HG03066 (cell line): ENCODE measurements around the gene TBC1D16.

Source experiments
- ATAC-seq: cut with Tn5 transposase; IDR thresholded peaks from one replicate; pipeline ENCODE4 v1.9.1; 2021; ENCODE audit warnings: low read depth; ENCODE audit not compliant: unreplicated experiment

The TBC1D16 gene

GRCh38 chr17:80026359-80027042, 9.2 kb downstream of the TBC1D16 start:
- no peak for ATAC-seq

- ATAC-seq, result no peak
These were observed 9.9 kb downstream of the TBC1D16 start for GRCh38 chr17:80025796-80026195.

- ATAC-seq, result no peak
These were observed 10.5 kb downstream of the TBC1D16 start for GRCh38 chr17:80025140-80025539.

- ATAC-seq, result no peak
These were observed 11.3 kb downstream of the TBC1D16 start for GRCh38 chr17:80024206-80024972.

- no peak for ATAC-seq
These were observed 12.0 kb downstream of the TBC1D16 start for GRCh38 chr17:80023481-80024205.

GRCh38 chr17:80021600-80021999, 14.1 kb downstream of the TBC1D16 start:
- ATAC-seq, result no peak

GRCh38 chr17:80018917-80019651, 16.6 kb downstream of the TBC1D16 start:
- ATAC-seq, result no peak

- no peak for ATAC-seq
These were observed 18.3 kb downstream of the TBC1D16 start for GRCh38 chr17:80017226-80018010.

- ATAC-seq, result no peak
These were observed 22.6 kb downstream of the TBC1D16 start for GRCh38 chr17:80012765-80013741.

GRCh38 chr17:80011989-80012555, 23.6 kb downstream of the TBC1D16 start:
- ATAC-seq, result no peak

- ATAC-seq, result no peak
These were observed 25.3 kb downstream of the TBC1D16 start for GRCh38 chr17:80010283-80010858.

- ATAC-seq, result no peak
These were observed 26.0 kb downstream of the TBC1D16 start for GRCh38 chr17:80009391-80010282.

- ATAC-seq, result no peak
These were observed 26.8 kb downstream of the TBC1D16 start for GRCh38 chr17:80008848-80009247.

- ATAC-seq, result no peak
These were observed 27.3 kb downstream of the TBC1D16 start for GRCh38 chr17:80008383-80008840.

GRCh38 chr17:80007939-80008338, 27.7 kb downstream of the TBC1D16 start:
- no peak for ATAC-seq

GRCh38 chr17:80006811-80007752, 28.6 kb downstream of the TBC1D16 start:
- no peak for ATAC-seq
